ENCODE data around the gene NRN1L. TPM values are rescaled to one million over a fixed set of nuclear protein-coding genes. Genes with fewer than 3 reads are reported as not detected.
"Not testable (repeated sequence)": the region's sequence is repeated elsewhere in the genome, so short reads cannot be mapped to it uniquely, and the experiment has no call there.

NRN1L gene
- total RNA-seq: 1 to 10 TPM in 2 of 4 donors, not detected in 2; 1.2 to 2.4 TPM

GRCh38 chr16:67884684-67885083 is at the start of gene NRN1L:
TSS of gene NRN1L (plus strand) at chr16:67884885. CDS start at chr16:67884904, 19 bp downstream.
- Histone ChIP-seq H3K27ac (peak within 1 kb of the TSS; percentile 43 to 83 (median 67)), H3K27me3 (no peaks in the 10 kb centered on the region), H3K9me3 (no peaks in the 10 kb centered on the region), H3K4me3 (peak within 1 kb of the TSS in 1 of 2 donors; percentile 35), H3K36me3 (peaks cover 0 to 61% of the 10 kb centered on the region in 2 donors), H3K4me1 (peaks cover 0 to 25% (median 8%) of the 10 kb centered on the region in 3 donors)
- no peak for TF ChIP-seq CTCF (IDR thresholded peaks at IDR 0.05)
- no peak for TF ChIP-seq EP300 (IDR thresholded peaks at IDR 0.05)
- TF ChIP-seq POLR2A (IDR thresholded peaks at IDR 0.05): peak in 1 of 2 donors; percentile 38
- TF ChIP-seq POLR2AphosphoS5 (IDR thresholded peaks at IDR 0.05): peak; percentile 71
- peak; percentile 98 for ATAC-seq
- 20% methylated on average over 1 of the region's 22 CpGs; no CpG with 5 or more reads in 1 of the 2 donors for WGBS, 2 donors (ENCODE audit: low coverage in 1 of 2)

DNA sequence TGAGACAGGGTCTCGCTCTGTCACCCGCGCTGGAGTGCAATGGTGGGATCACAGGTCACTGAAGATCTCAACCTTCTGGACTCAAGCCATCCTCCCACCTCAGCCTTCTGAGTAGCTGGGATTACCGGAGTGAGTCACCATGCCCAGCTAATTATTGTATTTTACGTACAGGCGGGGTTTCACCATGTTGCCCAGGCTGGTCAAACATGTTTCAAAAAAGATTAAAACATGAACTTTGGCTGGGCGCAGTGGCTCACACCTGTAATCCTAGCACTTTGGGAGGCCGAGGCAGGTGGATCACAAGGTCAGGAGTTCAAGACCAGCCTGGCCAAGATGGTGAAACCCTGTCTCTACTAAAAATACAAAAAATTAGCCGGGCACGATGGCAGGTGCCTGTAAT is 47.5 kb upstream of the NRN1L start:
- H3K4me3 ChIP-seq, H3K36me3 ChIP-seq, H3K27me3 ChIP-seq, H3K9me3 ChIP-seq, ATAC-seq, H3K27ac ChIP-seq: not testable (repeated sequence)
- 73 to 90% methylated on average over 4 of the region's 10 CpGs for WGBS, 2 donors (ENCODE audit: low coverage in 1 of 2)
- peaks cover 0 to 27% (median 8%) of the 10 kb centered on the region in 3 donors for H3K4me1 ChIP-seq

DNA sequence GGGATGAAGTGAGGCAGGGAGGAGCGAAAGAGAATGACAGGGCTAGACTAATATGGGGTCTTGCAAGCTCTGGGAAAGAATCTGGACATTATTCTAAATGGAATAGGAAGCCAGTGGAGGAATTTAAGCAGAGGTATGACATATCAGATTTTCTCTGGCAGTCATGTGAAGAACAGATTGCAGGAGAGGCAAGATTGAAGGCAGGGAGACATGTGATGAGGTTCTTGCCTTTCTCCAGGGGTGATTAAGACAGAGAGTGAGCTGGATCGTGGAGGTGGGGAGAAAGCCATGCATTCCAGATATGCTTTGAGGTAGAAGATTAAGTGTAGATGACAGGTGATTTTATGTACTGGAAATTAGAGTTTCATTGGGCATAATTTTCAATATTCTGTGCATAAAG is 46.9 kb upstream of the NRN1L start:
- ATAC-seq: no peak
- 78 to 82% methylated on average over 2 of the region's 2 CpGs for WGBS, 2 donors (ENCODE audit: low coverage in 1 of 2)

GRCh38 chr16:67841198-67841815 is 43.4 kb upstream of the NRN1L start:
- 29 to 53% methylated on average over 7 to 15 of the region's 17 CpGs for WGBS, 2 donors (ENCODE audit: low coverage in 1 of 2)
- TF ChIP-seq POLR2AphosphoS5 (IDR thresholded peaks at IDR 0.05) (no peak), POLR2A (IDR thresholded peaks at IDR 0.05) (no peak), CTCF (IDR thresholded peaks at IDR 0.05) (no peak), EP300 (IDR thresholded peaks at IDR 0.05) (no peak)

More for the DNA sequence above, 46.9 kb upstream of the NRN1L start:
- no peak overlapping the region for H3K27ac ChIP-seq
- no peaks in the 10 kb centered on the region for H3K36me3 ChIP-seq
- H3K4me1 ChIP-seq: peaks cover 0 to 24% (median 2%) of the 10 kb centered on the region in 3 donors
- H3K4me3 ChIP-seq: no peak overlapping the region
- H3K27me3 ChIP-seq: no peaks in the 10 kb centered on the region
- no peak for TF ChIP-seq CTCF (IDR thresholded peaks at IDR 0.05)
- TF ChIP-seq EP300 (IDR thresholded peaks at IDR 0.05): no peak
- no peaks in the 10 kb centered on the region for H3K9me3 ChIP-seq

DNA sequence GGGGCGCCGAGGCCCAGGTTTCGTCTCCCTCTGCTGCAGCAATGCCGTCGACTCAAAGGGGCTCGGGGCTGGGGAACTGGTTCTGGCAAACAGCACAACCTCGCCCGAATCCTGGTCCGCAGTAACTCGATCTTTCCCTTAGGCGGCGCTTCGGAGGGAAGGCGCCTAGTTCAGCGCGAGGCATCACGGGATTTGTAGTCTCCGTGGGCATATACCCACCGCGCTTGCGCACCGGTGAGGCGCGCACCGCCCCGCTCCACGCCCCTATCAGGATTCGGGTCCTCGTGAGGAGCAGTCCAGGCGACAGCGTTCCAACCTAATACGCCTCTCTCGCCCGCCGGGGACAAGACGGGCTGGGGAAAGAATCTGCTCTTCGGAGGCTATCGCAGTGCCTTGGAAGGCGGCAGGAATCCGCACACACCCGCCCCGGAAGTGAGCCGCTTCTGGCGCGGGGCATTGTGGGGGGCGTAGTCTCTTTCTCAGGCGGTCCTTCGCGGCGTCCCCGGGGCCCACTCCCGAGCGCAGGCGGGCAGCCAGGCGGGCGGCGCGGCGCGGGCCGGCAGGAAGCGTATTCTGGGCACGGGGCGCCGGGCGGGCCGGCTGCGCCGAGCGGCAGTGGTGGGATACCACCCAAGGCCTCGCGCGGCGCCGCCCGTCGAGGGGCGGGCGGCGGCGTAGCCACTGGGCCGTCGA is 42.7 kb upstream of the NRN1L start, which contains the start of gene THAP11:
TSS of gene THAP11 (plus strand) at position 505 of the 693 bp plus-strand sequence. CDS start 235 bp downstream, outside the sequence.
- H3K4me1 ChIP-seq: peaks cover 6 to 46% (median 28%) of the 10 kb centered on the region in 3 donors
- no peaks in the 10 kb centered on the region for H3K9me3 ChIP-seq
- H3K27me3 ChIP-seq: no peaks in the 10 kb centered on the region
- peak; percentile 42 for TF ChIP-seq POLR2AphosphoS5 (IDR thresholded peaks at IDR 0.05)
- no peak for TF ChIP-seq EP300 (IDR thresholded peaks at IDR 0.05)
- TF ChIP-seq CTCF (IDR thresholded peaks at IDR 0.05): peak in 3 of 4 experiments; percentile 91 to 96 (median 94)
- TF ChIP-seq POLR2A (IDR thresholded peaks at IDR 0.05): peak; percentile 75 to 76
- WGBS, 2 donors (ENCODE audit: low coverage in 1 of 2): no CpG with 5 or more reads among the region's 83 CpGs
- peak within 1 kb of the TSS; percentile 81 to 84 for H3K4me3 ChIP-seq
- no peaks in the 10 kb centered on the region for H3K36me3 ChIP-seq
- ATAC-seq: peak; percentile 81
- H3K27ac ChIP-seq: peak within 1 kb of the TSS; percentile 97 to 100 (median 100)

More at GRCh38 chr16:67841198-67841815, 43.4 kb upstream of the NRN1L start:
- Histone ChIP-seq H3K27ac (peak overlapping the region; percentile 97 to 100 (median 100)), H3K27me3 (no peaks in the 10 kb centered on the region), H3K4me3 (peak overlapping the region; percentile 81 to 84), H3K36me3 (no peaks in the 10 kb centered on the region), H3K4me1 (peaks cover 6 to 45% (median 28%) of the 10 kb centered on the region in 3 donors), H3K9me3 (no peaks in the 10 kb centered on the region)
- no peak for ATAC-seq

Measured in gastroesophageal sphincter (tissue), 4 donors.